ENCODE data around the gene IGSF22.
"Not testable (repeated sequence)": the region's sequence is repeated elsewhere in the genome, so short reads cannot be mapped to it uniquely, and the experiment has no call there.

The IGSF22 gene

GRCh38 chr11:18677560-18677959 lies 48.4 kb downstream of the IGSF22 start:
- no peak for DNase-seq

- DNase-seq, result no peak
These were observed 49.2 kb downstream of the IGSF22 start for GRCh38 chr11:18676803-18677202.

- DNase-seq, result not testable (repeated sequence)
These were observed 53.8 kb downstream of the IGSF22 start for GRCh38 chr11:18672209-18672608.

- DNase-seq, result no peak
These were observed 54.7 kb downstream of the IGSF22 start for GRCh38 chr11:18671246-18671645.

GRCh38 chr11:18669711-18670110 lies 56.3 kb downstream of the IGSF22 start:
- no peak for DNase-seq

- no peak for DNase-seq
These were observed 56.8 kb downstream of the IGSF22 start for GRCh38 chr11:18669219-18669596.

- no peak for DNase-seq
These were observed 57.9 kb downstream of the IGSF22 start for GRCh38 chr11:18668131-18668530.

- DNase-seq, result not testable (repeated sequence)
These were observed 60.6 kb downstream of the IGSF22 start for GRCh38 chr11:18665353-18665872.

GRCh38 chr11:18657673-18658072 lies 68.3 kb downstream of the IGSF22 start:
- DNase-seq, result no peak
